GM21737 (cell line): ENCODE results near the gene SLCO4A1.

ENCODE experiments used
- ATAC-seq: cut with Tn5 transposase; IDR thresholded peaks from one replicate; pipeline ENCODE4 v1.9.1; 2021; ENCODE audit warnings: mild to moderate bottlenecking, moderate library complexity; ENCODE audit not compliant: unreplicated experiment

Gene SLCO4A1

GRCh38 chr20:62650551-62651284, 8.4 kb downstream of the SLCO4A1 start:
- ATAC-seq, result no peak

GRCh38 chr20:62651285-62652021, 9.2 kb downstream of the SLCO4A1 start:
- ATAC-seq, result peak; percentile 48

- ATAC-seq, result peak; percentile 36
Measured at GRCh38 chr20:62652041-62652893, 10.0 kb downstream of the SLCO4A1 start.

- ATAC-seq, result no peak
Measured at GRCh38 chr20:62652894-62653305, 10.6 kb downstream of the SLCO4A1 start.

GRCh38 chr20:62653373-62653772, 11.1 kb downstream of the SLCO4A1 start:
- ATAC-seq, result no peak

DNA sequence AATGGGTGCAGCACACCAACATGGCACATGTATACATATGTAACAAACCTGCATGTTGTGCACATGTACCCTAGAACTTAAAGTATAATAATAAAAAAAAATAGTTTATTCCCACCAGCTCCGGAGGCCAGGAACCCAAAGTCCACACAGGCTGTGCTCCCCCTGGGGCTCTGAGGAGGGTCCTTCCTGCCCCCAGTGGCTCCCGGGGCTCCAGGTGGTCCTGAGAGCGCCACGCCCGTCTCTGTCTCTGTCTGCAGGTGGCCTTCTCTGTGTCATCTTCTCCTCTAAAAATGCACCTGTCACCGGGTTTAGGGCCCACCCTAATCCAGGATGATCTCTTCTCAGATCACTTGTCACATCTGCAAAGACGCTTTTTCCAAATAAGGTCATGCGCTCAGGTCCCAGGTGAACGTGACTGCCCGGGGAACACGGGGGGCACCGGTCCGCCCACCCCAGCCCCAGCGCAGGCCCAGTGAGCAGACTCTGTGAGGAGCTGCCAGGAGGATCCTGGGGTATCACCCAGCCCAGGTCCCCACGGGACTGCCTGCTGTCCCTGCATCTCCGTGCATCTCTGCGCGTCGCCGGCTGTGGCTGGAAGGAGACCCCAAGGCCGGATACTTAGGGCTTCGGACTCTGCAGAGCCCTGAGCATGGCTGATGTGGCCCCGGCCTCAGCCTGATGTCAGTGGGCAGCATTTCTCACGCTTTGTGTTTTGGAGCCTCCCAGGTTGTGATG, 11.8 kb downstream of the SLCO4A1 start:
- no peak for ATAC-seq

GRCh38 chr20:62655282-62656196, 13.2 kb downstream of the SLCO4A1 start:
- ATAC-seq, result no peak

- ATAC-seq, result no peak
Measured at GRCh38 chr20:62656197-62656918, 14.1 kb downstream of the SLCO4A1 start.

DNA sequence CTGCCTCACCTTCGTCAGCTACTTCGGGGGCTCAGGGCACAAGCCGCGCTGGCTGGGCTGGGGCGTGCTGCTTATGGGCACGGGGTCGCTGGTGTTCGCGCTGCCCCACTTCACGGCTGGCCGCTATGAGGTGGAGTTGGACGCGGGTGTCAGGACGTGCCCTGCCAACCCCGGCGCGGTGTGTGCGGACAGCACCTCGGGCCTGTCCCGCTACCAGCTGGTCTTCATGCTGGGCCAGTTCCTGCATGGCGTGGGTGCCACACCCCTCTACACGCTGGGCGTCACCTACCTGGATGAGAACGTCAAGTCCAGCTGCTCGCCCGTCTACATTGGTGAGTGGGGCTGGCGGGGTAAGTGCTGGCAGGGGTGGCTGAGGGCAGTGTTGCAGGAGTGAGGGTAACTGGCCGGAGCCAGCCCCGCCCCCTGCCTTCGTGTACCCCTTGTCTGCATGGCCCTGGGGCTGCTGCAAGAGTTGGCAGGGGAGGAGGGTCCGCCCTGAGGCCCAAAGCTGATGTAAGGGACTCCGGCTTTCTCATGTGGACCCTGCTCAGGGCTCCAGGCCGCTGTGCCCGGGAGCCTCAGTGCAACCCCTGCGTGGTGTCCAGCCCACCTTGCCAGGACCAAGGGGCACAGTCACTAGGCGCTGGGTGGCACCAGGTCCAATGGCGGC, 14.8 kb downstream of the SLCO4A1 start:
- no peak for ATAC-seq

DNA sequence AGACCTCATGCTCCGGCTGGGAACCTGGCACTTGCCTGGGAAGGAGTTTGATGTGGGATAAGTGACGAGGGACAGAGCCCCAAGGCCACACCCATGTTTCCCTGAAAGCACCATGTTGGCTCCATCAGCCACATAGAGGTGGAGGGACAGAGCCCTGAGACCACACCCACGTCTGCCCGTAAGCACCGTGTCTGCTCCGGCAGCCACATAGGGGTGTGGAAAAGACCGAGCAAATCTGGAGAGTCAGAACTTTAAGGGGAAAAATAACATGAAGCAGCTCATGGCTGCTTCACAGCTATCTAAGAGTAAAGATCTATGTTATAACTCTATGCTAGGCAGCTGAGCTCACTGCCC, 15.3 kb downstream of the SLCO4A1 start:
- ATAC-seq, result no peak

GRCh38 chr20:62657956-62658355, 15.7 kb downstream of the SLCO4A1 start:
- ATAC-seq, result no peak

DNA sequence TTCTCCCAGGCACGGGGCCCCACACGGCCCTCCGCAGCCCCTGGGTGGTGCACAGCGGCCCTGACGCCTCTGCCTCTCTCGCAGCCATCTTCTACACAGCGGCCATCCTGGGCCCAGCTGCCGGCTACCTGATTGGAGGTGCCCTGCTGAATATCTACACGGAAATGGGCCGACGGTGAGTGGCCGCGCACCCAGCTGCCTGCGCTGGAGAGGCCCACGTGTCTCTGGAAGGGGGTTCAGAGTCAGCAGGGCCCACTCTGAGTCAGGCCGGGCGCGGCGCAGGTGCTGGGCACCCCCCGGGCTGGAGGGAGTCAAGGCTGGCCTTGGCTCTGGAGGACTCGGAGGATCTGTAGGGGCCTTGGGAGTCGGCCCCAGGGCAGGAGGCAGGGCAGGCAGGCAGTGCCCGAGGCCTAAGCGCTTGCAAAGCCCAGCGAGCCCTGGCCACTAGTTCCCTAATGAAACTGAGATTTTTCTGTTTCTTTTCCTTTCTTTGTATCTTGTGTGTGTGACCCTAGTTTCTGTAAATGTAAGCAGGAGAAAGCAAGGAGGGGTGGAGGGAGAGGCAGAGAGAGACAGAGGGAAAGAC, 16.4 kb downstream of the SLCO4A1 start:
- ATAC-seq, result no peak

DNA sequence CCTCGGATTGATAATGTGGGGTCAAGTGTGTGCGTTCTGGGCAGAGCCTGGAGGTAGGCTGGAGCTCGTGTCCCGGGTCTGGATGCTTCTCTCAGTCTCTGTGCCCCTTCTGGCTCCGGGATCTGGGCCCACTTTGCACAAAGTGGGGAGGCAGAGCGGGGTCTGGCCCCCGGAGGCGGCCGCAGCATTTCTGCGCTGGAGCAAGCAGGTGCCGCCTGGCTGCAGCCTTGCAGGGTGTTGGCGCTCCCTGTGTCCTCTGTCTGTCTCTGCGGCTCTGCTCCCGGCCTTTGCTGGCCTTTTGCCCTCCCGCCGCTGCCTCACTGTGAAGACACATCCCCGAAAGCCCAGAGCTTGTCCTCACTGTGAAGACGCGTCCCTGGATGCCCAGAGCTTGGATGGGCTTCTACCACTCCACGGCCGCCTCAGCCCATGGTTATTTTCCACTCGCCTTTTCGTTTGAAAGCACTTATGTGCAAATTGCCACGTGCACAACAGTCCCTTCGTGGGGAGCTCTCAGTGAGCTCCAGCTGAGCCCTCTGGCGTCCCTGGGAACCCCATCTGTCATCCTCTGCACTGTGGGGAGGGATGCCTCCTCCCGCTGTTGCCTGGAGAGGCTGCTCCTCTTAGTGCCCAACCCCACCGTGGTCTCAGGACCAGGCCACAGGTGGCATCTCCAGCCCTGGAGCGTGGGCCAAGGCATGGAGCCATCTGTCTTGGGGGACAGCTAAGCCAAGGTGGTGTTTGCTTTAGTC, 17.4 kb downstream of the SLCO4A1 start:
- ATAC-seq, result no peak

- no peak for ATAC-seq
Measured at GRCh38 chr20:62660240-62660615, 17.9 kb downstream of the SLCO4A1 start.

DNA sequence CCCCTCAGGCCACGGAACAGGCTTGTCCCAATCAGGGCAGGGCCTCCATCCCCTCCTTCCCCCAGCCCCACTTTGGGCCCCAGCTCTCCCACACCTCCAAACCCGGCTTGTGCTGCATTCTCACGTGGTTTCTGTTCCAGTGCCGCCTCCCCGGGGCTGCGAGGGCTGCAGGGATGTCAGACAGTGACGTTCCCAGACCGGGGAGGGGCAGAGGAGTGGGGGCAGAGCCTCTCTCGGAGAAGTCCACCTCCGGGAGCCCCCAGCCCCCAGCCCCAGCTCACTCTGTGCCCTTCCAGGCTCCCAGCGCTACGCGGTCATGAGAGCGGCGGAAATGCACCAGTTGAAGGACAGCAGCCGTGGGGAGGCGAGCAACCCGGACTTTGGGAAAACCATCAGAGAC, 18.5 kb downstream of the SLCO4A1 start:
- ATAC-seq, result no peak

GRCh38 chr20:62661647-62662046, 19.3 kb downstream of the SLCO4A1 start:
- ATAC-seq, result no peak

GRCh38 chr20:62662422-62662821, 20.1 kb downstream of the SLCO4A1 start:
- no peak for ATAC-seq
